Measurements from ENCODE around the gene CHERP. TPM values are rescaled to one million over a fixed set of nuclear protein-coding genes. Genes with fewer than 3 reads are reported as not detected.

Gene CHERP
- total RNA-seq, 1 experiment from 2014 or later, result 101 TPM

- Histone ChIP-seq H3K79me2 (ENCODE audit: insufficient read depth, low read length) (no peaks in the 10 kb centered on the region; the same call in 1 of the 2 replicates), H4K91ac (ENCODE audit: insufficient read length, low read depth, low read length) (no peak overlapping the region), H4K5ac (ENCODE audit: insufficient read length, low read depth, low read length) (no peak overlapping the region), H3K27me3 (ENCODE audit: insufficient read depth, low read length) (no peaks in the 10 kb centered on the region), H2BK20ac (ENCODE audit: low read depth, low read length, poor library complexity, severe bottlenecking) (no peak overlapping the region), H3K56ac (ENCODE audit: insufficient read length, low read depth, low read length) (no peak overlapping the region), H2BK120ac (ENCODE audit: low read depth, low read length, poor library complexity, severe bottlenecking) (no peak overlapping the region), H3K4me2 (ENCODE audit: insufficient read depth, insufficient read length, low read length) (peak overlapping the region; percentile 72), H3K14ac (ENCODE audit: insufficient read depth, low read length) (peak overlapping the region; percentile 33), H3K27ac (ENCODE audit: insufficient read length, low read depth, low read length) (no peak overlapping the region), H3K4ac (ENCODE audit: low read depth, low read length) (no peak overlapping the region), H2BK15ac (ENCODE audit: low read depth, low read length) (no peak overlapping the region), H3K23me2 (ENCODE audit: insufficient read length, low read depth, low read length, poor library complexity, severe bottlenecking) (peaks cover 12% of the 10 kb centered on the region), H4K8ac (replicated peaks; ENCODE audit: insufficient read length, low read depth, low read length) (no peak overlapping the region), H2BK5ac (ENCODE audit: insufficient read length, low read length) (no peak overlapping the region), H3K18ac (ENCODE audit: insufficient read length, low read depth, low read length) (no peak overlapping the region), H3K4me1 (ENCODE audit: insufficient read depth, low read length) (no peaks in the 10 kb centered on the region), H2AK5ac (ENCODE audit: insufficient read length, low read length) (no peak overlapping the region), H3K9ac (ENCODE audit: extremely low read depth, insufficient read length, low read length) (peak overlapping the region; percentile 39), H2BK12ac (ENCODE audit: insufficient read length, low read depth, low read length) (no peak overlapping the region), H4K20me1 (ENCODE audit: control insufficient read depth, insufficient read depth, insufficient read length) (no peaks in the 10 kb centered on the region), H3K79me1 (ENCODE audit: insufficient read depth, low read depth, low read length, poor library complexity, severe bottlenecking) (peaks cover 14% of the 10 kb centered on the region), H3K9me3 (ENCODE audit: control insufficient read depth, low read depth, low read length) (no peaks in the 10 kb centered on the region), H3K23ac (ENCODE audit: insufficient read length, low read depth, low read length) (no peak overlapping the region), H2AFZ (ENCODE audit: low read length) (no peak overlapping the region), H3T11ph (ENCODE audit: low read length) (no peak overlapping the region)
- Mint-ChIP-seq H3K4me1 (peaks cover 18 to 19% of the 10 kb centered on the region in 2 experiments), H3K9me3 (no peaks in the 10 kb centered on the region; a peak in 1 of 5 replicates), H3K4me3 (peak overlapping the region; percentile 82 to 88), H3K27ac (peak overlapping the region in 2 of 3 experiments; percentile 68 to 70; a peak in 4 of 7 replicates), H3K27me3 (ENCODE audit: low read depth) (no peaks in the 10 kb centered on the region), H3K36me3 (ENCODE audit: insufficient read depth in 1 of 3, low read depth in 3 of 3) (peaks cover 13 to 41% (median 37%) of the 10 kb centered on the region in 3 experiments; a peak in 6 of 7 replicates)
- no CpG with 5 or more reads among the region's 75 CpGs for WGBS (ENCODE audit: extremely low coverage, insufficient read length, low lambda C conversion rate)
- TF ChIP-seq CTCF (conservative IDR thresholded peaks at IDR 0.05), result no peak
- DNase-seq, result no peak
Observed at GRCh38 chr19:16571822-16572331, 29.6 kb upstream of the CHERP start.

Data from H9 (cell line).